ENCODE data around the gene CNTLN. TPM values are rescaled to one million over a fixed set of nuclear protein-coding genes. Genes with fewer than 3 reads are reported as not detected.

The CNTLN gene
- total and polyA plus RNA-seq, 2 of the 8 experiments (the other 6 are each of a cell fraction or from before 2014, with no cell fraction given), result 4.8 to 10.8 TPM

DNA sequence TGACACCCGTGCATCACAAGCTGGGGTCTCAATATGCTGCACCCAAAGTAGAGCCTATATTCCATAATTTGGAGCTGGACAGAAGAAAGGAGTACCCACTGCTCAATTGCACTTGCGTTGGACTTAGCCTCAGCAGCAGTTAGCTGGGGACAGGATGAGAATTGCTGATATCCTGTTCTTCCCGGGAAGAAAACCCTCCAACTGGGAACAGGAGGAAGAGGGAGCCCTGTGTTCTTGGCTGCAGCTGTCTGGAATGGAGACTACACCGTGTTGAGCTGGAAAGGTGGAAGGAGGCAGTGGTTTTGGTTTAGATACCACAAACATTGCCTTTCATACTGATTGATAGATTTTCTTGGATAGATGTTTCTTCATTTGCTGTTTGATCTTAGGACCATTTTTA, 24.6 kb downstream of the CNTLN start:
- no peaks in the 10 kb centered on the region for H3K79me1 ChIP-seq (ENCODE audit: low read depth, low read length)
- no peak overlapping the region for H4K8ac ChIP-seq (ENCODE audit: extremely low read depth, insufficient read depth, low read length)
- no peaks in the 10 kb centered on the region for H3K23me2 ChIP-seq (ENCODE audit: low read depth, low read length)
- H3K4me3 ChIP-seq (ENCODE audit: extremely low read depth in 1 of 4, insufficient read depth in 2 of 4, low read depth in 3 of 4, low read length in 4 of 4), result no peak overlapping the region
- no peak overlapping the region for H3K23ac ChIP-seq (ENCODE audit: insufficient read length)
- H2BK20ac ChIP-seq (ENCODE audit: low read length), result no peak overlapping the region
- H3K79me2 ChIP-seq (ENCODE audit: control insufficient read depth in 1 of 2, insufficient read depth in 2 of 2, low read length in 2 of 2), result peaks cover 0 to 4% of the 10 kb centered on the region in 2 experiments; a peak in 1 of 4 replicates
- no peak overlapping the region for H3K9ac ChIP-seq (replicated peaks in 1 of 4; ENCODE audit: extremely low read depth in 1 of 4, low read depth in 3 of 4, low read length in 3 of 4)
- no peaks in the 10 kb centered on the region for H3K27me3 ChIP-seq (replicated peaks in 1 of 4; ENCODE audit: control insufficient read depth in 3 of 4, extremely low read depth in 1 of 4, insufficient read depth in 3 of 4, low read length in 3 of 4)
- H2BK5ac ChIP-seq (ENCODE audit: low read depth, low read length), result no peak overlapping the region
- H3K18ac ChIP-seq (ENCODE audit: extremely low read depth, low read length), result no peak overlapping the region
- H3K4ac ChIP-seq (replicated peaks; ENCODE audit: insufficient read length, low read depth, low read length), result peak overlapping the region; percentile 13
- no peak overlapping the region for H3K4me2 ChIP-seq (ENCODE audit: insufficient read depth in 1 of 2, low read depth in 2 of 2, low read length in 2 of 2)
- no peak overlapping the region for H2BK12ac ChIP-seq (ENCODE audit: low read depth, low read length)
- DNase-seq (ENCODE audit: low read depth in 1 of 2, low spot score in 2 of 2) (no peak), FAIRE-seq (no peak)
- 94% methylated on average over 4 of the region's 4 CpGs; no CpG with 5 or more reads in 1 of the 2 experiments for WGBS, 2 experiments (ENCODE audit: extremely low coverage in 1 of 2, insufficient coverage in 1 of 2, insufficient read length in 1 of 2, insufficient replicate concordance in 2 of 2, low coverage in 1 of 2, low lambda C conversion rate in 2 of 2, missing lambda C conversion rate in 1 of 2)
- peaks cover 0 to 4% (median 1%) of the 10 kb centered on the region in 4 experiments; a peak in 2 of 7 replicates for H3K4me1 ChIP-seq (replicated peaks in 1 of 4; ENCODE audit: control insufficient read depth in 3 of 4, insufficient read depth in 4 of 4, low read length in 3 of 4)
- H2BK120ac ChIP-seq (replicated peaks; ENCODE audit: low read depth, low read length), result no peak overlapping the region
- H2AK5ac ChIP-seq (ENCODE audit: low read depth, low read length), result no peak overlapping the region
- H3K36me3 ChIP-seq (ENCODE audit: control insufficient read depth in 2 of 4, insufficient read depth in 4 of 4, low read length in 3 of 4), result peaks cover 0 to 13% (median 4%) of the 10 kb centered on the region in 4 experiments; a peak in 2 of 8 replicates
- CTCF ChIA-PET (ENCODE audit: partially characterized antibody), result interaction anchor here (0.7 to 1.4 kb wide), 2 partner anchors 12 to 235 kb away, joined by 3 to 6 read pairs; no protein-coding TSS in a partner anchor
- H3K9me3 ChIP-seq (ENCODE audit: insufficient read depth in 2 of 2, low read depth in 1 of 2, low read length in 1 of 2), result 0 out of 4 replicates have a peak, but pooled peaks cover 0 to 4% of the 10 kb centered on the region in 2 experiments
- H3K56ac ChIP-seq (replicated peaks; ENCODE audit: insufficient read length, low read depth, low read length), result no peak overlapping the region
- H4K91ac ChIP-seq (replicated peaks; ENCODE audit: insufficient read length, low read length), result no peak overlapping the region
- no peaks in the 10 kb centered on the region for H4K20me1 ChIP-seq (replicated peaks in 1 of 2; ENCODE audit: control insufficient read depth in 1 of 2, insufficient read depth in 2 of 2, low read length in 2 of 2)
- no peak overlapping the region for H2AFZ ChIP-seq (ENCODE audit: low read length)
- POLR2A ChIA-PET (ENCODE audit: partially characterized antibody), result interaction anchor here (0.6 kb wide), 1 partner anchor 266 kb away, joined by 4 read pairs; no protein-coding TSS in a partner anchor
- no peak overlapping the region for H3K27ac ChIP-seq (ENCODE audit: low read depth, low read length)
- H2BK15ac ChIP-seq (ENCODE audit: low read length), result no peak overlapping the region
- no peak overlapping the region for H3K14ac ChIP-seq (ENCODE audit: insufficient read length)
- no peak overlapping the region for H4K5ac ChIP-seq (ENCODE audit: insufficient read length, low read depth, low read length)
- TF ChIP-seq, protein P1, sequence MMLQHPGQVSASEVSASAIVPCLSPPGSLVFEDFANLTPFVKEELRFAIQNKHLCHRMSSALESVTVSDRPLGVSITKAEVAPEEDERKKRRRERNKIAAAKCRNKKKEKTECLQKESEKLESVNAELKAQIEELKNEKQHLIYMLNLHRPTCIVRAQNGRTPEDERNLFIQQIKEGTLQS (IDR thresholded peaks at IDR 0.05; ENCODE audit: insufficient read depth, low read depth, low read length), result no peak
- TF ChIP-seq POU5F1 (IDR thresholded peaks at IDR 0.05; ENCODE audit: low read depth, low read length) (no peak), SP2 (IDR thresholded peaks at IDR 0.05; ENCODE audit: low read length) (no peak), FOSL1 (IDR thresholded peaks at IDR 0.05; ENCODE audit: insufficient read depth, low read depth, low read length) (no peak), TCF12 (IDR thresholded peaks at IDR 0.05; ENCODE audit: low read depth, low read length) (no peak), GABPA (IDR thresholded peaks at IDR 0.05; ENCODE audit: borderline replicate concordance, insufficient read depth, low read length) (no peak), BRCA1 (IDR thresholded peaks at IDR 0.05; ENCODE audit: low read depth, low read length) (no peak), HDAC2 (IDR thresholded peaks at IDR 0.05; ENCODE audit: borderline replicate concordance in 1 of 2, low read depth in 2 of 2, low read length in 2 of 2) (no peak), BACH1 (IDR thresholded peaks at IDR 0.05; ENCODE audit: low read length) (no peak), TEAD4 (IDR thresholded peaks at IDR 0.05; ENCODE audit: low read depth, low read length) (no peak), NANOG (IDR thresholded peaks at IDR 0.05; ENCODE audit: insufficient read depth, low read depth, low read length, poor library complexity, severe bottlenecking) (no peak), ZNF274 (IDR thresholded peaks at IDR 0.05; ENCODE audit: borderline replicate concordance, extremely low read depth, low read length) (no peak)
- TF ChIP-seq, protein P2, sequence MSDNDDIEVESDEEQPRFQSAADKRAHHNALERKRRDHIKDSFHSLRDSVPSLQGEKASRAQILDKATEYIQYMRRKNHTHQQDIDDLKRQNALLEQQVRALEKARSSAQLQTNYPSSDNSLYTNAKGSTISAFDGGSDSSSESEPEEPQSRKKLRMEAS (IDR thresholded peaks at IDR 0.05), result no peak
